ENCODE measurements around the gene VPS26C. TPM values are rescaled to one million over a fixed set of nuclear protein-coding genes. Genes with fewer than 3 reads are reported as not detected.

Gene VPS26C
- total RNA-seq, 1 experiment from 2014 or later: 47.4 TPM

DNA sequence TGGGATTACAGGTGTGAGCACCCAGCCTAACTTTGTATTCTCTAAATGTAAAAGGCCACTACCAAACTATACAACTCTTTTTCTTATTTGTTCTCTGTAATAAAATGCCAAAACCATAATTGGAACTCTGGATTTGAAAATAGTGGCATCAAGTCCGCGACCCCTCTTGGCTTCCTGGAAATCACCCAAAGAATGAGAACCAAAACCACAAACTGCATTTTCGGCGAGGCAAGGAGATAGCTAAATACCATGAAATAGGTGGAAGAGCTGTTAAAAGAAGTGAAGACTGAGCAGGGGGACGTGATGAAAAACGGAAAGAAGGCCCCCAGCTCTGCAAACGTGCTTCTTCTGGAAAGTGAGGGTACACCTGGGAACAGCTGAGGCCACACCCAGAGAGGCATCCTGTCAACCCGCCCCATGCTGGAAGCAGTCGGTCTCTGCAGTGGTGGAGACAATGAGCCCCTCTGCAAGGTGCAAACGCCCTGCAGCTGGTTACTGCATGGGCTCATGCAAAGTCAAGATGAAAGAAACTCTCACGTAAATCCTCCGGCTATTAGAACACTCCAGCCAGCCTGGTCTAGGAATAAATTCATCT is 22.5 kb downstream of the VPS26C start:
- no peak for DNase-seq (ENCODE audit: low read depth, low spot score)

GRCh38 chr21:37243961-37244360 is 23.2 kb downstream of the VPS26C start:
- ChIA-PET POLR2A (interaction anchor here (1.3 kb wide), 1 partner anchor 121 kb away, joined by 4 read pairs; no protein-coding TSS in a partner anchor), CTCF (no interaction called here)
- BruUV-seq (replicated peaks): no TSS peak
- no peak for ATAC-seq
- no peaks in the 10 kb centered on the region for H3K9me3 ChIP-seq (ENCODE audit: control insufficient read depth, insufficient read depth, low read depth, low read length)
- intact Hi-C loops (cut with micrococcal nuclease; ENCODE audit: unreplicated experiment): no loop called here
- H3K4me1 ChIP-seq (ENCODE audit: control insufficient read depth, insufficient read depth, low read length): no peaks in the 10 kb centered on the region
- no peak for DNase-seq (ENCODE audit: low read depth, low spot score)
- TF ChIP-seq TCF7L2 (IDR thresholded peaks at IDR 0.05; ENCODE audit: low read depth, low read length) (no peak), CTCF (IDR thresholded peaks at IDR 0.05) (no peak), SIN3A (IDR thresholded peaks at IDR 0.05; ENCODE audit: borderline replicate concordance, insufficient read depth, low read depth, low read length) (no peak), POLR2AphosphoS5 (IDR thresholded peaks at IDR 0.05; ENCODE audit: low read depth, low read length) (no peak), REST (IDR thresholded peaks at IDR 0.05; ENCODE audit: insufficient read depth in 1 of 2, low read depth in 2 of 2, low read length in 1 of 2) (no peak)
- in situ Hi-C loops (cut with HindIII; ENCODE audit: low pct_unique_long_range_greater_than_20kb, low sequenced_read_pairs): no loop called here
- H3K27ac ChIP-seq (ENCODE audit: low read length): no peak overlapping the region
- no peak overlapping the region for H3K4me3 ChIP-seq (ENCODE audit: low read depth in 2 of 2, low read length in 2 of 2)
- no peaks in the 10 kb centered on the region for H3K27me3 ChIP-seq (ENCODE audit: control insufficient read depth, insufficient read depth, low read length)
- no peaks in the 10 kb centered on the region for H3K36me3 ChIP-seq (ENCODE audit: control insufficient read depth, insufficient read depth, low read length)

More for the DNA sequence above, 22.5 kb downstream of the VPS26C start:
- in situ Hi-C loops (cut with HindIII; ENCODE audit: low pct_unique_long_range_greater_than_20kb, low sequenced_read_pairs): no loop called here
- intact Hi-C loops (cut with micrococcal nuclease; ENCODE audit: unreplicated experiment): no loop called here
- Histone ChIP-seq H3K4me3 (ENCODE audit: low read depth in 2 of 2, low read length in 2 of 2) (no peak overlapping the region), H3K9me3 (ENCODE audit: control insufficient read depth, insufficient read depth, low read depth, low read length) (no peaks in the 10 kb centered on the region), H3K27me3 (ENCODE audit: control insufficient read depth, insufficient read depth, low read length) (no peaks in the 10 kb centered on the region), H3K36me3 (ENCODE audit: control insufficient read depth, insufficient read depth, low read length) (no peaks in the 10 kb centered on the region), H3K27ac (ENCODE audit: low read length) (no peak overlapping the region), H3K4me1 (ENCODE audit: control insufficient read depth, insufficient read depth, low read length) (no peaks in the 10 kb centered on the region)
- BruUV-seq (replicated peaks): no TSS peak
- TF ChIP-seq SIN3A (IDR thresholded peaks at IDR 0.05; ENCODE audit: borderline replicate concordance, insufficient read depth, low read depth, low read length) (no peak), REST (IDR thresholded peaks at IDR 0.05; ENCODE audit: insufficient read depth in 1 of 2, low read depth in 2 of 2, low read length in 1 of 2) (no peak), POLR2AphosphoS5 (IDR thresholded peaks at IDR 0.05; ENCODE audit: low read depth, low read length) (no peak), CTCF (IDR thresholded peaks at IDR 0.05) (no peak), TCF7L2 (IDR thresholded peaks at IDR 0.05; ENCODE audit: low read depth, low read length) (no peak)
- ATAC-seq: no peak
- ChIA-PET POLR2A (interaction anchor here (1.3 kb wide), 1 partner anchor 121 kb away, joined by 4 read pairs; no protein-coding TSS in a partner anchor), CTCF (no interaction called here)

All from Panc1 (cell line).